GM06990 (cell line): ENCODE data around the gene CLSTN2.

Experiments used
- DNase-seq: peaks from one replicate; pipeline ENCODE4 v3.0.0-alpha.2; 2011; ENCODE audit not compliant: insufficient read length; ENCODE audit errors: extremely low read depth
- H3K27me3 ChIP-seq: replicated peaks from 2 replicates; pipeline ENCODE4 v1.6.0; 2011; ENCODE audit warnings: low read length; ENCODE audit not compliant: control insufficient read depth, insufficient read depth
- H3K36me3 ChIP-seq: 2 replicates; pipeline ENCODE4 v1.5.1; 2011; ENCODE audit warnings: low read length; ENCODE audit not compliant: control insufficient read depth, insufficient read depth
- H3K4me3 ChIP-seq: replicated peaks from 2 replicates; pipeline ENCODE4 v1.5.1; 2011; ENCODE audit warnings: low read depth, mild to moderate bottlenecking, control low read depth, low read length
- CTCF ChIP-seq: IDR thresholded peaks from 2 replicates; pipeline ENCODE4 v1.5.1; 2011; ENCODE audit warnings: low read length, control low read depth, mild to moderate bottlenecking, inconsistent platforms; ENCODE audit not compliant: insufficient read depth, poor library complexity, severe bottlenecking

Gene CLSTN2

GRCh38 chr3:140376136-140376889 is 441.3 kb downstream of the CLSTN2 start:
- H3K4me3 ChIP-seq, result no peak overlapping the region
- TF ChIP-seq CTCF, result no peak
- DNase-seq, result no peak
- no peaks in the 10 kb centered on the region for H3K36me3 ChIP-seq
- H3K27me3 ChIP-seq, result no peaks in the 10 kb centered on the region; the same call in 1 of the 2 replicates

- no peak for TF ChIP-seq CTCF
- Histone ChIP-seq H3K27me3 (no peaks in the 10 kb centered on the region; the same call in 1 of the 2 replicates), H3K36me3 (no peaks in the 10 kb centered on the region), H3K4me3 (no peak overlapping the region)
- DNase-seq, result no peak
These were observed 442.7 kb downstream of the CLSTN2 start for GRCh38 chr3:140377644-140378043.

DNA sequence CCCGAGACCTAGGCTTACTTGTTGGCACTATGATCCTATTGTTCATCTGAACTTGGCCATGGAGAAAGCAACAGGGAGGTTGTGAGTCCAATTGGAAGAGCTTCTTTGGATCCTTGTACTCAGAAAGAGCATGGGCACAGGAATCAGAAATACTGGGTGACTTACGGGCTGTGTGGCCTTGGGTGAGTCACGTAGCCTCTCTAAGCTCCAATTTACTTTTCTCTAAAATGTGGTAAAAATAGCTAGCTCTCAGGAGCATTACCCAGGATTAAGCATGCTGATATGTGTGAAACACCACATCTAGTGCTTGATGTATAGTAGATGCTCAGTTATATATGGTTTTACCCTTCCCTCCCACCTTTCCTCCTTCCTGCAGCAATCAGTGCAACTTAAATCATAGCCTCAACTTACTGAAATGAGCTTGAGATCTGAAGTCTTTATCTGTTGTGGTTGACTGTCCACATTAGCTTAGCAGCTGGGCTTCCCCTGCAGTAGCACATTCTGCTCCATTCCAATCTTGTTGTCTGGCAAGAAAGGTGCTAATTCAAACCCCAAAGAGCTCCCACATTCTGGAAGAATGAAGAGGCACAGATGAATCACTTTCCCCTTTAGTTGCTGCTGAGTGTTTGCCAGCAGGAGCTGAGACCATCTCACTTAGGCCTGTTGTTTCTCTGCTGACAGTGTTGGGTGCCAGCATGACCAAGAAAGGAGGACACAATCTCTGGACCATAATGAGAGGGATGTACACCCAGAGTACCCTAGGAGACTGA is 443.8 kb downstream of the CLSTN2 start:
- TF ChIP-seq CTCF, result no peak
- no peak for DNase-seq
- no peak overlapping the region for H3K4me3 ChIP-seq
- no peaks in the 10 kb centered on the region; the same call in 1 of the 2 replicates for H3K27me3 ChIP-seq
- no peaks in the 10 kb centered on the region for H3K36me3 ChIP-seq

- TF ChIP-seq CTCF, result no peak
- Histone ChIP-seq H3K36me3 (no peaks in the 10 kb centered on the region), H3K27me3 (no peaks in the 10 kb centered on the region)
These were observed 449.2 kb downstream of the CLSTN2 start for GRCh38 chr3:140384028-140384771.

GRCh38 chr3:140384876-140385275 is 449.9 kb downstream of the CLSTN2 start:
- TF ChIP-seq CTCF, result no peak
- no peak overlapping the region for H3K4me3 ChIP-seq
- H3K36me3 ChIP-seq, result no peaks in the 10 kb centered on the region
- DNase-seq, result no peak
- H3K27me3 ChIP-seq, result no peaks in the 10 kb centered on the region

More at GRCh38 chr3:140384028-140384771, 449.2 kb downstream of the CLSTN2 start:
- H3K4me3 ChIP-seq, result no peak overlapping the region
- DNase-seq, result no peak
